Measurements from ENCODE around the gene C1QTNF1.

DNA sequence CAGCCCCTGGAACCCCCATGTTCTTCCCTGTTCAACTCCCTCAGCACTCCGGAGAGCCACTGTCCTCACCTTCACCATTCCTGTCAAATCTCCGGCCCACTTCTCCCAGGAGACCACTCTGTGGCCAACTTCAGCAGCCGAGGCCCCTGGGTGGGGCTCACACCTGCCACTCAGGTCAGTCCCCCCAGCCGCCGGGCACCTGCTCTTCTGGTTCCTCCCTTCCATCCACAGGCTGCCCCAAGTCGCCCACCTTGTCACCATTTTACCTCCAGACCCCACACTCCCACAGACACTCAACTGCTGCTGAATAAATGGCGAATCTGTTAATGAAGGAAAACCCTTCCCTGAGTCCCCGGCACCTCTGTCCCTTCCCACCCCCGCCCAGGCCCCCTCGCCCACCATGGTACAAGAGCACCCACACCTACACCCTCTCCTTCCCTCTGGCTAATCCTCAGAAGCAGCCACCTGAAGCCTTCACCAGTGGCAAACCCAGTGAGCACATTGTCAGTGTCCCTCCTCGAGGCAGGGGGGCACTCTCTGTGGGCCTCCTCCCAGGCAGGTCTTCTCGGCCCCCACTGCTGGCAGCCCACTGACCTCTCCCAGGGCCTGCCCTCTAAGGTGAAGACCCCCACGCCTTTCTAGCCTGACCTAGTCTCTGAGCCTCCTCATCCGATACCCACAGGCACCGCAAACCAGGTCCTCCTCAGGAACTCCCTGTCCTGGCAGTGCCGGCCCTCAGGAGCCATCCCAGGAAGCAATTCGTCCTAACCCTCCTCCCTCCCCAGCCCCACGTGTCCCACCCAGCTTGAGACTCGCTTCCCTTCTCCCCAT lies 22.6 kb upstream of the C1QTNF1 start:
- TF ChIP-seq, protein P1, sequence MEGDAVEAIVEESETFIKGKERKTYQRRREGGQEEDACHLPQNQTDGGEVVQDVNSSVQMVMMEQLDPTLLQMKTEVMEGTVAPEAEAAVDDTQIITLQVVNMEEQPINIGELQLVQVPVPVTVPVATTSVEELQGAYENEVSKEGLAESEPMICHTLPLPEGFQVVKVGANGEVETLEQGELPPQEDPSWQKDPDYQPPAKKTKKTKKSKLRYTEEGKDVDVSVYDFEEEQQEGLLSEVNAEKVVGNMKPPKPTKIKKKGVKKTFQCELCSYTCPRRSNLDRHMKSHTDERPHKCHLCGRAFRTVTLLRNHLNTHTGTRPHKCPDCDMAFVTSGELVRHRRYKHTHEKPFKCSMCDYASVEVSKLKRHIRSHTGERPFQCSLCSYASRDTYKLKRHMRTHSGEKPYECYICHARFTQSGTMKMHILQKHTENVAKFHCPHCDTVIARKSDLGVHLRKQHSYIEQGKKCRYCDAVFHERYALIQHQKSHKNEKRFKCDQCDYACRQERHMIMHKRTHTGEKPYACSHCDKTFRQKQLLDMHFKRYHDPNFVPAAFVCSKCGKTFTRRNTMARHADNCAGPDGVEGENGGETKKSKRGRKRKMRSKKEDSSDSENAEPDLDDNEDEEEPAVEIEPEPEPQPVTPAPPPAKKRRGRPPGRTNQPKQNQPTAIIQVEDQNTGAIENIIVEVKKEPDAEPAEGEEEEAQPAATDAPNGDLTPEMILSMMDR (IDR thresholded peaks at IDR 0.05): no peak
- TF ChIP-seq EZH2 (IDR thresholded peaks at IDR 0.05; ENCODE audit: borderline replicate concordance, insufficient read depth, low read depth, low read length, poor library complexity, severe bottlenecking): no peak

Measured in B cell (primary cell).